Calu3 (cell line): ENCODE measurements around the gene DNER. TPM values are rescaled to one million over a fixed set of nuclear protein-coding genes. Genes with fewer than 3 reads are reported as not detected.

ENCODE experiments used
- BruUV-seq: library from RNA; stranded (reverse); fragments of 400-500 nt; replicated peaks from 2 replicates; lab custom pipeline; 2021; lab: Mats Ljungman, UMichigan
- CTCF ChIA-PET: fragments of 300-600 bp; sonication (Branson Sonifier 250); formaldehyde crosslinking; loops from one replicate; lab custom pipeline; 2022; ENCODE audit warnings: antibody characterized with exemption; lab: Charles Lee
- DNase-seq: peaks from one replicate; pipeline ENCODE4 v3.0.0; 2022
- H3K27ac Mint-ChIP-seq: one replicate; pipeline ENCODE4 v1.8.0; 2022; ENCODE audit warnings: mixed read lengths; ENCODE audit not compliant: unreplicated experiment
- H3K27me3 Mint-ChIP-seq: one replicate; pipeline ENCODE4 v1.8.0; 2022; ENCODE audit warnings: mixed read lengths; ENCODE audit not compliant: unreplicated experiment
- H3K36me3 Mint-ChIP-seq: one replicate; pipeline ENCODE4 v1.8.0; 2022; ENCODE audit warnings: mild to moderate bottlenecking, moderate library complexity, mixed read lengths; ENCODE audit not compliant: insufficient read depth, unreplicated experiment
- H3K4me1 Mint-ChIP-seq: one replicate; pipeline ENCODE4 v1.8.0; 2022; ENCODE audit warnings: mild to moderate bottlenecking, low read depth, mixed read lengths; ENCODE audit not compliant: unreplicated experiment
- H3K4me3 Mint-ChIP-seq: one replicate; pipeline ENCODE4 v1.8.0; 2022; ENCODE audit warnings: mild to moderate bottlenecking, low read depth, moderate library complexity, mixed read lengths; ENCODE audit not compliant: unreplicated experiment
- H3K9me3 Mint-ChIP-seq: one replicate; pipeline ENCODE4 v1.8.0; 2022; ENCODE audit warnings: low read depth, mixed read lengths; ENCODE audit not compliant: unreplicated experiment
- intact Hi-C: fragments of 100-400 bp; cut with micrococcal nuclease; formaldehyde crosslinking; loops from one replicate; pipeline ENCODE4 v1.10.0; 2022; ENCODE audit not compliant: unreplicated experiment
- total RNA-seq: library from RNA; stranded (reverse); gene quantifications from 2 replicates; pipeline ENCODE4 v1.2.3, GENCODE V29; 2022
- TF ChIP-seq, protein P1 (sequence below): fragments of 200-600 bp; IDR thresholded peaks from one replicate; pipeline ENCODE4 v1.8.0; 2022; ENCODE audit warnings: antibody characterized with exemption; ENCODE audit not compliant: unreplicated experiment

Gene DNER
- total RNA-seq, 1 experiment from 2014 or later: 1.1 TPM

DNA sequence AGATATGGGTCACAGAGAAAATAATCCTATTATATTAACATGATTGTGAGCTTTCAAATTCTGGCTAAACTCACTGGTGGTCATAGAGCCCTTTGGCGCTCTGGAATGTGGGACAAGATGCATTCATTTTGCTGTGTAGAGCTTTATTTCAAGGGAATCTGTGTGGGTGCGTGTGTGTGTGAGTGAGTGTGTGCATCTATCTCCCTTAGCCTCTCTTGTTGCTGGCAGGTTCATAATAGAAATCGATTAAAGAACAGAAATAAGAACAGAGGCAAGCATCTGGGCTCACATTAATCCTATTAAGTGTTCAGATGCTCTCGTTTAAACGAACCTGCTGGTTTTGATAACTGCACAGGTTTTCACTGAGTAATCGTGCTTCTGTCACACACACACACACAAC, 287.9 kb downstream of the DNER start:
- H3K27me3 Mint-ChIP-seq: no peaks in the 10 kb centered on the region
- H3K36me3 Mint-ChIP-seq: no peaks in the 10 kb centered on the region
- BruUV-seq: no TSS peak
- no peaks in the 10 kb centered on the region for H3K4me1 Mint-ChIP-seq
- peaks cover 9% of the 10 kb centered on the region for H3K9me3 Mint-ChIP-seq
- TF ChIP-seq, protein P1, sequence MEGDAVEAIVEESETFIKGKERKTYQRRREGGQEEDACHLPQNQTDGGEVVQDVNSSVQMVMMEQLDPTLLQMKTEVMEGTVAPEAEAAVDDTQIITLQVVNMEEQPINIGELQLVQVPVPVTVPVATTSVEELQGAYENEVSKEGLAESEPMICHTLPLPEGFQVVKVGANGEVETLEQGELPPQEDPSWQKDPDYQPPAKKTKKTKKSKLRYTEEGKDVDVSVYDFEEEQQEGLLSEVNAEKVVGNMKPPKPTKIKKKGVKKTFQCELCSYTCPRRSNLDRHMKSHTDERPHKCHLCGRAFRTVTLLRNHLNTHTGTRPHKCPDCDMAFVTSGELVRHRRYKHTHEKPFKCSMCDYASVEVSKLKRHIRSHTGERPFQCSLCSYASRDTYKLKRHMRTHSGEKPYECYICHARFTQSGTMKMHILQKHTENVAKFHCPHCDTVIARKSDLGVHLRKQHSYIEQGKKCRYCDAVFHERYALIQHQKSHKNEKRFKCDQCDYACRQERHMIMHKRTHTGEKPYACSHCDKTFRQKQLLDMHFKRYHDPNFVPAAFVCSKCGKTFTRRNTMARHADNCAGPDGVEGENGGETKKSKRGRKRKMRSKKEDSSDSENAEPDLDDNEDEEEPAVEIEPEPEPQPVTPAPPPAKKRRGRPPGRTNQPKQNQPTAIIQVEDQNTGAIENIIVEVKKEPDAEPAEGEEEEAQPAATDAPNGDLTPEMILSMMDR: no peak
- CTCF ChIA-PET: no interaction called here
- DNase-seq: no peak
- no peak overlapping the region for H3K27ac Mint-ChIP-seq
- intact Hi-C loops: no loop called here
- no peak overlapping the region for H3K4me3 Mint-ChIP-seq

DNA sequence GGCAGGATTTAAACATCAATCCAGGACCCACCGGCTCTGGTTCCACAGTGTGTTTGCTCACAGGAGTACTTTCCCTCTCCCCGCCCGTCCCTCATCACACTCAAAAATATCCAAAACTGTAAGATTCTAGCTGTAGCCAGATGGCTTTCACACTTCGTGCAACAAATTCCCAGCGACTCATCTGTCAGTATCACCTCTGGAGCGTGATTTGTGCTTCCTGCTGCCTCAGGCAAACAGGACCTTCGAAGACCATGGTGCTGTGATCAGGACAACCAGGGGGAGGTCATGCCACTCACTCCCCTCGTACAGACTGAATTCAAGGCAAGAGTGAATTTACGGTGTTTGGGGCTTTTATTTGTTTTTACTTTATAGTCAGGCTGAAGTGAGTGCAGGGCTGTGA, 288.8 kb downstream of the DNER start:
- Mint-ChIP-seq H3K4me1 (no peaks in the 10 kb centered on the region), H3K27me3 (no peaks in the 10 kb centered on the region), H3K27ac (no peak overlapping the region), H3K36me3 (no peaks in the 10 kb centered on the region), H3K9me3 (peaks cover 9% of the 10 kb centered on the region), H3K4me3 (no peak overlapping the region)
- DNase-seq: no peak
- intact Hi-C loops: no loop called here
- CTCF ChIA-PET: no interaction called here
- no TSS peak for BruUV-seq
- TF ChIP-seq, protein P1: no peak

DNA sequence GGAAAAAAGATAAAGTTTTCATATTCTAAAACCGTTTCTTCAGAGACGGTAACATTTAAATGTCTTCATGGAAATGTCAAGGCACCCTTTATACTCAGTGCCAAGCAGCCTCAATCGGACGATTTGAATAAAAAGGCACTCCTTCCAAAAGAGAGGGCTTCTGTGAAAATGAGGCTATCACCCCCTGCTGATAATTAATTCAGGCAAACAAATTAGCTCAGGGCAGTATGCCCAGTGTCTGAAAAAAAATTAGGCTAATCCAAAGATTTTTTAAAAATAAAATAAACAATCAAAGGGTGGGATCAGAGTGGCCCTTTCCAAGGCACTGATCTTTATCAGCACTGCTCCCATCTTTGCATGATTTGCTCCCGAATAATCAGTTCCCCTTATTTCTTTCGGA, 292.3 kb downstream of the DNER start:
- TF ChIP-seq, protein P1: no peak
- H3K36me3 Mint-ChIP-seq: no peaks in the 10 kb centered on the region
- H3K4me3 Mint-ChIP-seq: no peak overlapping the region
- no peaks in the 10 kb centered on the region for H3K27me3 Mint-ChIP-seq
- no peak for DNase-seq
- no peaks in the 10 kb centered on the region for H3K4me1 Mint-ChIP-seq
- peaks cover 9% of the 10 kb centered on the region for H3K9me3 Mint-ChIP-seq
- H3K27ac Mint-ChIP-seq: no peak overlapping the region
- intact Hi-C loops: no loop called here
- BruUV-seq: no TSS peak
- CTCF ChIA-PET: no interaction called here

DNA sequence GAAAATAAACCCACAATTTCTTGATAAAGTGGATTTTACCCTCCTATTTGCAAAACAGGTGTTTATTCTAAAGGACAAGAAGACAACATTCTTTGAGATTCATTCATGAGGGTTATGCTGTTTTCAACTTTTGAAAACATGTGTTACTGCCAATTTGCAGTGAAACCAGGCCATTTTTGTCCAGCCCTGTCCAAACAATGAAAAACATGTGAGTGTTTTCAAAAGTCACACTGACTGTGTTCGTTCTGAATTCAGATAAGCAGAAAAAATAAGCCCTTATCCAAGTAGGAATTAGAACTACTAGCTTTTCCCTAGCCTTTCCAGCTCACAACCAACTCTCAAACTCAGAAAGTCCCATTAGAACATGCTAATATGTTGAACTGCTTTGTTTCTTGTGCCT, 295.2 kb downstream of the DNER start:
- Mint-ChIP-seq H3K27me3 (no peaks in the 10 kb centered on the region), H3K9me3 (peaks cover 9% of the 10 kb centered on the region), H3K4me3 (no peak overlapping the region), H3K36me3 (no peaks in the 10 kb centered on the region), H3K27ac (no peak overlapping the region), H3K4me1 (no peaks in the 10 kb centered on the region)
- intact Hi-C loops: no loop called here
- TF ChIP-seq, protein P1: no peak
- CTCF ChIA-PET: no interaction called here
- BruUV-seq: no TSS peak
- DNase-seq: no peak
